ENCODE results near the gene IL12RB2.
"Not testable (repeated sequence)": the region's sequence is repeated elsewhere in the genome, so short reads cannot be mapped to it uniquely, and the experiment has no call there.

Gene IL12RB2

DNA sequence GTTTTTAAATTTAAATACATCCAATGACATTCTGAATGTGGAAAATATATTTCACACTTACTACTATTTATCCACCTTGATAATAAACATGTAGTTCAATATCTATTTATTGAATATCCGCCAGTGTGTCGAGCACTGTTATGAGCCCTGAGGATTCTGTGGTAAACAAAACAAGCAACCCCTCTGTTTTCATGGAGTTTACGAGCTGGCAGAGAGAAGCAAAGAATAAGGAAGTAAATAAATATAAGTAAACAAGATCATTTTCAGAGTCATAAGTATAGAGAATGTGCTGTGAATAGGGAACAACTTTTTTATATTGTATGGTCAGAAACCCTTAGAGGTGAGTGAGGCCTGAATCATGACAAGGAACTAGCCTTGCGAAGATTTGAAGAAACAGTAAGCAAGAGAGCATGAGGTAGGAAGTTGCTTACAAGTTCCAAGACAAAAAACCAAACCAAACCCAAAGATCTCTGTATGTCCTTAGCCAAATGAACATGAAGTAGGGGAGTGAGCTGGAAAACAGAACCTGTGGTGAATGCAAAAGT is 128.9 kb downstream of the IL12RB2 start:
- DNase-seq, result no peak

DNA sequence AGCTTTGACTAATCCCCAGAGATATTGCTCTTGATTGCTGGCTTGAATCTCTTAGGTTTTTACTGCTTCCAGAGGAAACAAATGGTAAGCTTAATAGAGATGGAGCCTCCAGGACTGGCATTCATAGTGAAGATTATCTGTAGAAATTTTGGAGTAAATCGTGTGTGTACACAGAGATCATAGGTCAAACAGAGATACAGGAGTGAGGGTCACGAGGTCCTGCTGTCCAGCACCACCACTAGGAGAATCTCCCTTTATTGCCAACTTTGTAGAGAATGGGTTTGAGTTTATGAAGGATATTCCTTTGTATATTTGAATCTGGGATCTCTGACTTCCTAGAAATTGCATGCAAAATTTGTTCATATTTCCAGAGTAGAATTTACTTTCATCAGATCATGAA is 130.3 kb downstream of the IL12RB2 start:
- no peak for DNase-seq

GRCh38 chr1:67439277-67440029 is 131.8 kb downstream of the IL12RB2 start:
- no peak for DNase-seq

DNA sequence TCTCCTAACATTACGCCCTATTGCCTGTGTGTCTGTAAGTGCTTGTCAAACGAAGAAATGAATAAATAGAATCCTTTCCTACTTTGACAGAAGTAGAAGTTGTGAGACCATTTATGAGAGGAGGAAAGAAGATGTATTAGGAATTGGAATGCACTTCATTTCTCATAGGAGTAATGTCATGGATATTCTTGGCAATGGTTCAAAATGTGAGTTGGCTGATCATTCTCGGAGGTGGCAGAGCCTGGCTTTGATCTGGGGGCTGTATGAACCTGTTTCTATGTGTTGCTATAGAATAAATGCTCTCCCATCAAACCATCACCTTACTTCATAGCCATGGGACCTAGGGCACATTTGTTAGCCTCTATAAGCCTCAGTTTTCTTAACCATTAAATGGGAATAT is 132.7 kb downstream of the IL12RB2 start:
- DNase-seq, result peak; percentile 12

GRCh38 chr1:67441183-67441582 is 133.5 kb downstream of the IL12RB2 start:
- peak; percentile 17 for DNase-seq

DNA sequence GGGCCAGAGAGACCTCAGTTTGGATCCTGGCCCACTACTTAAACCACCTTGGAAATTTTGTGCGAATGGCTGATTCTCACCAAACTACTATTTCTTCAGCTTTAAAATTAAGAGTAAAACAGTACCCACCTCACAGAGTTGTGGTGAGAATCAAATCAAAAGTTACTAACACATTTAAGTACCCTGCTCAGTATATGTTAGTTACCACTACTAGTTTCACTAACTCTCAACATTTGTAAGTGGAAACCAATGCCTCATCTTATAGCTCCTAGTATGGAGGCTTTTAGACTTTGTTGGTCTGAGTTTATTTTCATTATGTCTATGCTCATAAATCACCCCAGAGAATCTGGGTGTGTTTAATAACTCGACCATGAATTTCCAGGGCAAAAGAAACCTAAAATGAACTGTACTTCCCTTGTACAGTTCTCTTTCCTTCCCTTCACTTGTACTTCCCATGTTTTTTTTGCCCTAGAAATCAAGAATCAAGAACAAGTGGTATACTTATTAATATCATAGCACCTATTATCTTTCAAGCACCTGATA is 134.1 kb downstream of the IL12RB2 start:
- no peak for DNase-seq

- DNase-seq, result not testable (repeated sequence)
Observed at GRCh38 chr1:67446014-67446413, 138.3 kb downstream of the IL12RB2 start.
